GM23338 (cell line): ENCODE results near the gene DPP10.

Experiments used
- CREB1 ChIP-seq: fragments of 250-450 bp; sonication (Bioruptor Pico); IDR thresholded peaks from 2 replicates; pipeline ENCODE4 v1.5.0; 2020; ENCODE audit warnings: low read depth, mild to moderate bottlenecking, moderate library complexity
- CTCF ChIP-seq, 2 experiments: fragments of 200-600 bp in 1 of 2; sonication (generic) in 1 of 2; conservative IDR thresholded peaks; 2 replicates each; pipeline versions ENCODE4 v1.5.1 to v1.6.1; 2016 to 2017; ENCODE audit warnings: antibody characterized with exemption in 2 of 2, low read depth in 2 of 2, mild to moderate bottlenecking in 2 of 2, moderate library complexity in 1 of 2
- EZH2 ChIP-seq: fragments of 200-600 bp; sonication (generic); IDR thresholded peaks from one replicate; pipeline ENCODE4 v1.8.0; 2017; ENCODE audit warnings: antibody characterized with exemption, mild to moderate bottlenecking, low read depth; ENCODE audit not compliant: unreplicated experiment
- EZH2phosphoT487 ChIP-seq: fragments of 200-600 bp; sonication (generic); IDR thresholded peaks from one replicate; pipeline ENCODE4 v1.8.1; 2018; ENCODE audit warnings: antibody characterized with exemption; ENCODE audit not compliant: unreplicated experiment
- JUNB ChIP-seq: IDR thresholded peaks from one replicate; pipeline ENCODE4 v1.6.1; 2016; ENCODE audit warnings: antibody characterized with exemption; ENCODE audit not compliant: unreplicated experiment
- NANOG ChIP-seq: IDR thresholded peaks from 2 replicates; pipeline ENCODE4 v1.6.1; 2016; ENCODE audit warnings: antibody characterized with exemption, borderline replicate concordance
- POLR2AphosphoS5 ChIP-seq: IDR thresholded peaks from 2 replicates; pipeline ENCODE4 v1.6.1; 2016; ENCODE audit warnings: antibody characterized with exemption, low read depth
- REST ChIP-seq: IDR thresholded peaks from one replicate; pipeline ENCODE4 v1.6.1; 2018; ENCODE audit warnings: antibody characterized with exemption; ENCODE audit not compliant: unreplicated experiment
- STAT1 ChIP-seq: IDR thresholded peaks from one replicate; pipeline ENCODE4 v1.6.1; 2016; ENCODE audit warnings: antibody characterized with exemption; ENCODE audit not compliant: unreplicated experiment
- ZNF114 ChIP-seq: fragments of 250-450 bp; sonication (Bioruptor Pico); IDR thresholded peaks from 2 replicates; pipeline ENCODE4 v1.5.0; 2020; ENCODE audit warnings: mild to moderate bottlenecking, moderate library complexity

GRCh38 chr2:114843963-114844362, 401.5 kb downstream of the DPP10 start:
- TF ChIP-seq CTCF (conservative IDR thresholded peaks at IDR 0.05; ENCODE audit: low read depth in 2 of 2) (no peak), NANOG (no peak), REST (no peak), POLR2AphosphoS5 (no peak), EZH2 (no peak), CREB1 (CRISPR knock-in tag) (no peak), EZH2phosphoT487 (no peak), STAT1 (no peak), ZNF114 (CRISPR knock-in tag) (no peak), JUNB (no peak)
